GM23338 (cell line): ENCODE data around the gene PTBP2.

Source experiments
- ZNF331 ChIP-seq: fragments of 250-450 bp; sonication (Bioruptor Pico); IDR thresholded peaks from 2 replicates; pipeline ENCODE4 v1.5.0; 2020; ENCODE audit warnings: low read depth, mild to moderate bottlenecking, moderate library complexity
- TF ChIP-seq, protein P1 (sequence below), 2 experiments: fragments of 200-600 bp in 1 of 2; sonication (generic) in 1 of 2; conservative IDR thresholded peaks; 2 replicates each; pipeline versions ENCODE4 v1.5.1 to v1.6.1; 2016 to 2017; ENCODE audit warnings: antibody characterized with exemption in 2 of 2, low read depth in 2 of 2, mild to moderate bottlenecking in 2 of 2, moderate library complexity in 1 of 2

- TF ChIP-seq, protein P1, sequence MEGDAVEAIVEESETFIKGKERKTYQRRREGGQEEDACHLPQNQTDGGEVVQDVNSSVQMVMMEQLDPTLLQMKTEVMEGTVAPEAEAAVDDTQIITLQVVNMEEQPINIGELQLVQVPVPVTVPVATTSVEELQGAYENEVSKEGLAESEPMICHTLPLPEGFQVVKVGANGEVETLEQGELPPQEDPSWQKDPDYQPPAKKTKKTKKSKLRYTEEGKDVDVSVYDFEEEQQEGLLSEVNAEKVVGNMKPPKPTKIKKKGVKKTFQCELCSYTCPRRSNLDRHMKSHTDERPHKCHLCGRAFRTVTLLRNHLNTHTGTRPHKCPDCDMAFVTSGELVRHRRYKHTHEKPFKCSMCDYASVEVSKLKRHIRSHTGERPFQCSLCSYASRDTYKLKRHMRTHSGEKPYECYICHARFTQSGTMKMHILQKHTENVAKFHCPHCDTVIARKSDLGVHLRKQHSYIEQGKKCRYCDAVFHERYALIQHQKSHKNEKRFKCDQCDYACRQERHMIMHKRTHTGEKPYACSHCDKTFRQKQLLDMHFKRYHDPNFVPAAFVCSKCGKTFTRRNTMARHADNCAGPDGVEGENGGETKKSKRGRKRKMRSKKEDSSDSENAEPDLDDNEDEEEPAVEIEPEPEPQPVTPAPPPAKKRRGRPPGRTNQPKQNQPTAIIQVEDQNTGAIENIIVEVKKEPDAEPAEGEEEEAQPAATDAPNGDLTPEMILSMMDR (conservative IDR thresholded peaks at IDR 0.05; ENCODE audit: low read depth in 2 of 2): no peak
- no peak for TF ChIP-seq ZNF331 (CRISPR knock-in tag)
Measured at GRCh38 chr1:96834986-96835385, 113.4 kb downstream of the PTBP2 start.
